KBM-7 (cell line): ENCODE measurements around the gene PSMC2.

ENCODE experiments used
- DNase-seq: peaks from one replicate; pipeline ENCODE4 v3.0.0-alpha.2; 2015
- in situ Hi-C: fragments of 300-500 bp; cut with MboI; formaldehyde crosslinking; loops from 2 replicates; pipeline ENCODE4 v1.14.3; 2020; ENCODE audit warnings: low sequenced_read_pairs, low pct_unique_long_range_greater_than_20kb, mixed read lengths

PSMC2 gene

DNA sequence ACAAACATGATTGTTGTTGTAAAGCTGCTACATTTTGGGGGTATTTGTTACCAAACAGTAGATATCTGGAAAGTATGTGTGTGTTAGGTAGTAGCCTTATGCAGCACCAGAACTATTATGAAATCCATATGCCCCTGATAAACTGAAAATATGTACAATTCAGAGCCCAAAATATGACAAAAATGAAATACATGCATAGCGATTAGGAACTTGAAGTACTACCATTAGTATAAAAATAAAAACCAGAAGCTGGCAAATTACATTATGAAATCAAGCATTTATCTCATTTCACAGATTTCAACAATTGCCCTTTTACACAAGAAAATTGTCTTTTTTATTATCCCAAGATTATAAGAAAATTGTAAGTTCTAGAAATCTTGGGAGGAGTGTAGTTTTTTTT is 64.7 kb downstream of the PSMC2 start:
- DNase-seq: no peak
- in situ Hi-C loops: no loop called here

DNA sequence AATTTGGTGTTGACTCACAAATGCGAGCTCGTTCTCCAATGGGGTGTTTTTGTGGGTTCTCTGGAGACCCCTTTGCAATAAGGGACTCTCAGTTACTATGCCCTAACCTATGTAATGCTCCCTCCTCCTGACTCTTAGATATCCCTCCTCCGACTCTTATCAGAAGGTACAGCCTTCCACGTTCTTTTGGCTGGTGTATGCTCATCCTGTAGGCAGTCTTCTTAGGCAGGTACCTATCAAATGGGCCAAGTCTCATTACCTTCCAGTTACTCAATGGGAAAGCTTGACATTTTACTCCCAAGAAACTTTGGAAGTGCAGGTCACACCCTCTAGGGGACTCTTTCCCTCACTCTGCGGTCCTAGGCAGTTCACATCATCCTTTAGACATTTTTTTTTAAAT is 66.0 kb downstream of the PSMC2 start:
- no peak for DNase-seq
- in situ Hi-C loops: no loop called here

DNA sequence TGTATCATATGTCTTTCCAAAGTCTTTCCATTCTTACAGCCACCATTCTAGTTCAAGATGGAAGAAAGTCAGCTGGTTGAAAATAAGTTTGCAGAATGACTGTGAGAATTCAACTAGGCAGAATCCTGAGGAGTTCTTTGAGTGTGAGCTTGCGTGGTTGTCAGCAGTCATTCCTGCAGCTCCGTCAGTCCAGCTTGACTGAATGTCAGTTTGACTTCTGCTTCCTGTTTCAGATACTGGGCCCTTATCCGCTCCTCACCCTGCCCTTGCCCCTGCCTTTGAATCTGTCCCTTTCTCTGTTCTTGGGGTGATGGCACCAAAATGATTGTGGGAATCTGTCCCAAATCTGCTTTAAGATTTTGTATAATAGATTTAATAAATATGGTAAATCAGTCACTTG is 70.8 kb downstream of the PSMC2 start:
- in situ Hi-C loops: no loop called here

More for the DNA sequence above, 70.8 kb downstream of the PSMC2 start:
- no peak for DNase-seq
